ENCODE data around the gene DIP2C.

Gene DIP2C

DNA sequence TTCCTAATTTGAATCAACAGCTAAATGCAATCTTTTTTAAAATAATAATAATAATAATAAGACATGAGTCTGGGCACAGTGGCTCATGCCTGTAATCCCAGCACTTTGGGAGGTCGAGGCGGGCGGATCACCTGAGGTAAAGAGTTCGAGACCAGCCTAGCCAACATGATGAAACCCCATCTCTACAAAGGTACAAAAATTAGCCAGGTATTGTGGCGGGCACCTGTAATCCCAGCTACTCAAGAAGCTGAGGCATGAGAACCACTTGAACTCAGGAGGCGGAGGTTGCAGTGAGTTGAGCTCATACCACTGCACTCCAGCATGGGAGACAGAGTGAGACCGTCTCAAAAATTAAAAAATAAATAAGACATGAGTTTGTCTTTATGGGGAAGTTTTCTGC is 3.9 kb downstream of the DIP2C start:
- no peak for DNase-seq (ENCODE audit: extremely low read depth, insufficient read length)

DNA sequence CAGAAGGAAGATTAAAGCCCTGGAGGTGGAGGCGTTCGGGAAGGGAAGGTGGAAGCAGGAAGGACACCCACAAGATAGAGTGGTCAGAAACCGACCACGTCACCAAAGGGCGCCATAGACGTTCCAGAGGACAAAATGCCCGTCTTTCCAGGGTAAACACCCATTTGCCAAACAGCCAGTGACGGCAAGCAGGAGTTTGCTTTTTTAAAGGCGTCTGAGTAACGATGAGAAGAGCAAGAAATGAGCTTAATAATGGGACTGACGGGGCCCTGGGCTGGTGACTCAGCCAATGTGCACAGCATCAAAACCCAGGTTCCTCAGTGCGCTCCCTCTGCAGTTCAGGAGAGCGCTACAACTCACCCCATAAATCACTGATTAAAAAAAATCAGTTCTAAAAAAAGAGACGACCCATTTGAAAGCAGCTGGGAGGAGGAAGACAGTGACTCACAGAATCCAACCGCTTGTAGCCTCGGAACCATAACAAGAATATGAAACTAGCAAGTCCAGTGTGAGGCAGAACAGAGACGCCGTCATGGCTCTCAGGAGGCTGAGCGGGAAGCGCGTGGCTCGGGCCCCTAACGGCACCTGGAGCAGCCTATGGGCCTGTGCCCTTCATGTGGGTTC is 5.9 kb downstream of the DIP2C start:
- H3K4me3 ChIP-seq (replicated peaks; ENCODE audit: low read depth, low read length): no peak overlapping the region

More for the DNA sequence above, 3.9 kb downstream of the DIP2C start:
- no peak for TF ChIP-seq CTCF (IDR thresholded peaks at IDR 0.05; ENCODE audit: insufficient read depth, low read length, poor library complexity, severe bottlenecking)
- H3K4me3 ChIP-seq (replicated peaks; ENCODE audit: low read depth, low read length): no peak overlapping the region
- H3K27me3 ChIP-seq (replicated peaks; ENCODE audit: control insufficient read depth, insufficient read depth, low read length): peaks cover 3% of the 10 kb centered on the region; the same call in 1 of the 2 replicates
- no peaks in the 10 kb centered on the region for H3K36me3 ChIP-seq (ENCODE audit: control insufficient read depth, insufficient read depth, low read length)

DNA sequence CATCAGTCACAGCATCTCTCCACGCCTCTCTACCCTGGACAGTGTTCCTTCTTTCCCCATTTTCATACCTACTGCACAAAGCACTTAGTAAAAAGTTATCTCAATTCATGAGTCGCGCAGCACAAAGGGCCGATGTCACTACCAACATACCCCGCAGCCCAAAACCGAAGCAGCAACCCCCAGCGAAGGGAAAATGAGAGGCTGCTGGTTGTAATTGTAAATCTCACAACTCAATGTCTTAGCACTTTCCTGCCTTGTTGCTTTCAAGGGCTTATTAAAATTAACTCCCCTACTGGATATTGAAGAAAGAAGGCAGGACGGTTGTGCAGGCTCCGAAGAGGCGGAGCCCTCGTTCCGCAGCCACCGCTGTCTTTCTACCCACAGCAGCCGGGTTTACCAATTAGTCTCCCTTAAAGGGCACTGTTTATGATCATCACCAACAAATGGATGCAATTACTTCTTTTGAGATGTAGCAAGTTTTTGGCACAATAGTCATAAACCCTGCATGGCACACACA is 6.5 kb downstream of the DIP2C start:
- no peak for TF ChIP-seq CTCF (IDR thresholded peaks at IDR 0.05; ENCODE audit: insufficient read depth, low read length, poor library complexity, severe bottlenecking)
- no peak overlapping the region for H3K4me3 ChIP-seq (replicated peaks; ENCODE audit: low read depth, low read length)
- H3K36me3 ChIP-seq (ENCODE audit: control insufficient read depth, insufficient read depth, low read length): no peaks in the 10 kb centered on the region
- H3K27me3 ChIP-seq (replicated peaks; ENCODE audit: control insufficient read depth, insufficient read depth, low read length): no peaks in the 10 kb centered on the region; the same call in 1 of the 2 replicates
- DNase-seq (ENCODE audit: extremely low read depth, insufficient read length): no peak

More for the DNA sequence above, 5.9 kb downstream of the DIP2C start:
- no peaks in the 10 kb centered on the region for H3K36me3 ChIP-seq (ENCODE audit: control insufficient read depth, insufficient read depth, low read length)
- TF ChIP-seq CTCF (IDR thresholded peaks at IDR 0.05; ENCODE audit: insufficient read depth, low read length, poor library complexity, severe bottlenecking): no peak
- H3K27me3 ChIP-seq (replicated peaks; ENCODE audit: control insufficient read depth, insufficient read depth, low read length): no peaks in the 10 kb centered on the region; the same call in 1 of the 2 replicates
- no peak for DNase-seq (ENCODE audit: extremely low read depth, insufficient read length)

DNA sequence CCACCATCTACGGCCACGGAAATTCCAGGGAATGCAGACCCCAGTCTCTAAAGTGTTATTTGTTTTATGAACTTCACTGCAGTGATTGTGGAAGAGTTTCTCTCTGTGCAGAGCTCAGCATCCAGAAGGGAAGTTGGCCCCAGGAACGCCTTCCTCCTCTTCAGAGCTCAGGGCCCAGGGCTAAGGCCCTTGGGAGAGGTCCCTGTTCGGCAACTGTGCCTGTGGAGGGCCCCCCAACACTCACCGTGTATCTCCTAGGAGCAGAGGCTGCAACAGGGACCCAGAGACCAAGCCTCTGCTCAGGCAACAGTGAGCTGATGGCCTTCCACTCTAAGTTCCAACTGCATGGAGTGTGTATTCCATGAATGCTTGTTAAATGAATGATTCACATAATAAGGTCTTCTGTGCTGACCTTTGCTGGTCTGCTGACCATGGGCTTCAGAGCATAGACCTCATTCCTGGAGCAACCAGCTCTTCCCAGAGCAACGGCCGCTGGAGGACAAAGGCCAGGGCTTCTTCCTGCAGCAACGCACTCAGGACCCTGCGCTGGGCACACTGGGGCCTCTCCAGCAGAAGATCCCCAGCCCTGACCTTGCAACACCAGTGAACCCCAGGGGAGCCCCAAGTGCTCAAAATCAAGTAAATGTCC is 7.7 kb downstream of the DIP2C start:
- no peak for TF ChIP-seq CTCF (IDR thresholded peaks at IDR 0.05; ENCODE audit: insufficient read depth, low read length, poor library complexity, severe bottlenecking)
- no peaks in the 10 kb centered on the region for H3K36me3 ChIP-seq (ENCODE audit: control insufficient read depth, insufficient read depth, low read length)
- H3K27me3 ChIP-seq (replicated peaks; ENCODE audit: control insufficient read depth, insufficient read depth, low read length): no peaks in the 10 kb centered on the region
- no peak for DNase-seq (ENCODE audit: extremely low read depth, insufficient read length)
- H3K4me3 ChIP-seq (replicated peaks; ENCODE audit: low read depth, low read length): no peak overlapping the region

GRCh38 chr10:680745-681144 is 8.7 kb downstream of the DIP2C start:
- no peak for DNase-seq (ENCODE audit: extremely low read depth, insufficient read length)
- H3K27me3 ChIP-seq (replicated peaks; ENCODE audit: control insufficient read depth, insufficient read depth, low read length): no peaks in the 10 kb centered on the region
- no peak overlapping the region for H3K4me3 ChIP-seq (replicated peaks; ENCODE audit: low read depth, low read length)
- H3K36me3 ChIP-seq (ENCODE audit: control insufficient read depth, insufficient read depth, low read length): no peaks in the 10 kb centered on the region
- TF ChIP-seq CTCF (IDR thresholded peaks at IDR 0.05; ENCODE audit: insufficient read depth, low read length, poor library complexity, severe bottlenecking): no peak
